Cortex of kidney (tissue), 1 donor: ENCODE results near the gene CACFD1.

ENCODE experiments used
- DNase-seq: peaks from one replicate; lab custom pipeline; 2025; lab: John Stamatoyannopoulos, UW

The CACFD1 gene

DNA sequence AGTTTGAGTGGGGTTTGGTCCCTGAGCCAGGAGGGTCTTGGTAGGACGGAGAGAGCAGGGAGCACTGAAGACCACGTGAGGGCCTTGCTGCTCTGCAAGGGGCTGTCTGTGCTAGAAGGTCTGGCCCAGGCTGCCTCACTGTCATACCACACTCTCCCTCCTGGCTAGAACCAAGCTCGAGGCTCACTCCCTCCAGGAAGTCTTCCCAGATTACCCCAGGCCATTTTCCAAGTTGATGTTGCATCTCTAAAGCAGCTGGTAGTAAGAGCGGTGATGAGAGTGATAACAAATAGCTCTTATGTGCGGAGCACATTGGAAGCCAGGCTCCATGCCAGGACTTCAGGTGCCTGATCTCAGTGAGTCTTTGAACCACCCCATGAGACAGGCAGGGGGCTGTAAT lies 58.4 kb downstream of the CACFD1 start:
- no peak for DNase-seq

GRCh38 chr9:133518706-133519449 lies 59.1 kb downstream of the CACFD1 start:
- DNase-seq = no peak

DNA sequence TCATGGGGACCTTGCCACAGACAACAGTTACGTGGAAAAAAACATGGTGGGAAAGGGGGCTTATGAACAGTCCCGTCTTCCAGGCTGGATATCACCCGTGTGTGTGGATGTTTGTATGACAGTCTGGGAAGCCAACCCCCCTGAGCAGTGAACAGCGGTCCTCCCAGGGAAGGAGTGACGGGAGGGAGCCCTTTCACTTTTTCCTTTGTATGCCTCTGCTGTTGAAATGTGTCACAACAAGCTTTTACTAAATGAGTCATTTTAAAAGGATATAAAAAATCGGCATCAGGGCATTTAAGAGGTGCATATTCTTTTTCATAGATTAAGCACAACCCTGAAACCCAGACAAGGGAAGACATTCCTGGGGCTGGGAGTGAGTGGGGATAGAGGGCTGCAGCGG lies 59.9 kb downstream of the CACFD1 start:
- no peak for DNase-seq

DNA sequence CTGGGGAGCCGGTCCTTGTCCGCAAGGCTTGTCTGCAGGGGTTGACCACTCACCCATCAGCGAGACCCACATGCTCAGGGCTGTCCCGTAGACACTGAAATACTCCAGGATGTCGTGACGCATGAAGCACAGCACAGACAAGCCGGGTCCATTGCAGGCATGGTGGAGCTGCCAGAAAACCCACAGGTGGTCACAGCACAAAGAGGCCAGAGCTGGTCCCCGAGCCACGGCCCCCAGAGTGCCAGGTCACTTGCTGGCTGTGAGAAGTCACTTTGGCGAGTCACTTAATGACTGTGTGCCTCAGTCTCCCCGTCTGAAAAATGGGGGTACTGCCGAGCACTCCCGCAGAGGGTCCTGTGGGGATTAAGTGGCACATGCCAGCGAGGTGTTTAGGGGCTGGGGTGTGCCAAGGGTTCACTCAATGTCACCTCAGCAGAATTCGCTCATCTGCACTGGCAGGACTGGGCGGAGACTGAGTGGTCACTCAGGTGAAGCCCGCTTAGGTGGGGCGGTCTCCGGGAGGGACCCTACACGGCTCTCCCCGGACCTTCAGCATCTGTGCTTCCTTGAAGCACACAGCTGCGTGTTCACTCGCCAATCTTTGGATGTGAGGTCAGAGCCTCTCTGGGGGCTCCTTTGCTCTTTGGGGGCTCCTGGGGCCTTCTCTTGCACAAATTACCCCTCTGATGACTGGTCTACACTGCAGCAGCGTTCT lies 60.5 kb downstream of the CACFD1 start:
- no peak for DNase-seq
